ENCODE measurements around the gene CDC14A. TPM values are rescaled to one million over a fixed set of nuclear protein-coding genes. Genes with fewer than 3 reads are reported as not detected.
"Not testable (repeated sequence)": the region's sequence is repeated elsewhere in the genome, so short reads cannot be mapped to it uniquely, and the experiment has no call there.

Gene CDC14A
- total RNA-seq, 1 experiment from 2014 or later: 3.4 TPM

- no peaks in the 10 kb centered on the region for H3K9me3 ChIP-seq (ENCODE audit: low read length)
- TF ChIP-seq, protein P1, sequence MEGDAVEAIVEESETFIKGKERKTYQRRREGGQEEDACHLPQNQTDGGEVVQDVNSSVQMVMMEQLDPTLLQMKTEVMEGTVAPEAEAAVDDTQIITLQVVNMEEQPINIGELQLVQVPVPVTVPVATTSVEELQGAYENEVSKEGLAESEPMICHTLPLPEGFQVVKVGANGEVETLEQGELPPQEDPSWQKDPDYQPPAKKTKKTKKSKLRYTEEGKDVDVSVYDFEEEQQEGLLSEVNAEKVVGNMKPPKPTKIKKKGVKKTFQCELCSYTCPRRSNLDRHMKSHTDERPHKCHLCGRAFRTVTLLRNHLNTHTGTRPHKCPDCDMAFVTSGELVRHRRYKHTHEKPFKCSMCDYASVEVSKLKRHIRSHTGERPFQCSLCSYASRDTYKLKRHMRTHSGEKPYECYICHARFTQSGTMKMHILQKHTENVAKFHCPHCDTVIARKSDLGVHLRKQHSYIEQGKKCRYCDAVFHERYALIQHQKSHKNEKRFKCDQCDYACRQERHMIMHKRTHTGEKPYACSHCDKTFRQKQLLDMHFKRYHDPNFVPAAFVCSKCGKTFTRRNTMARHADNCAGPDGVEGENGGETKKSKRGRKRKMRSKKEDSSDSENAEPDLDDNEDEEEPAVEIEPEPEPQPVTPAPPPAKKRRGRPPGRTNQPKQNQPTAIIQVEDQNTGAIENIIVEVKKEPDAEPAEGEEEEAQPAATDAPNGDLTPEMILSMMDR (conservative IDR thresholded peaks at IDR 0.05; ENCODE audit: low read depth, low read length): no peak
- TF ChIP-seq EZH2 (IDR thresholded peaks at IDR 0.05; ENCODE audit: low read length, unreplicated experiment) (no peak), EZH2phosphoT487 (IDR thresholded peaks at IDR 0.05; ENCODE audit: borderline replicate concordance, low read length) (no peak)
- H3K27me3 ChIP-seq (ENCODE audit: low read length): no peaks in the 10 kb centered on the region
- H3K27ac ChIP-seq (ENCODE audit: low read length): no peak overlapping the region
- ChIA-PET CTCF (no interaction called here), POLR2A (ENCODE audit: unreplicated experiment) (no interaction called here)
- H2AFZ ChIP-seq (ENCODE audit: low read length): no peak overlapping the region
- no peaks in the 10 kb centered on the region for H3F3A ChIP-seq (ENCODE audit: low read length, unreplicated experiment)
- H3K4me1 ChIP-seq (ENCODE audit: insufficient read depth, low read length): no peaks in the 10 kb centered on the region
- no peaks in the 10 kb centered on the region for H4K20me1 ChIP-seq (ENCODE audit: low read length)
- intact Hi-C loops (cut with micrococcal nuclease): no loop called here
- BruUV-seq (replicated peaks): no TSS peak
- no peak overlapping the region for H3K4me3 ChIP-seq (ENCODE audit: low read length)
- no peak overlapping the region for H3K4me2 ChIP-seq (ENCODE audit: low read length)
- no peak for ATAC-seq
- no peaks in the 10 kb centered on the region for H3K79me2 ChIP-seq (ENCODE audit: low read length)
- H3K36me3 ChIP-seq (ENCODE audit: low read depth, low read length): no peaks in the 10 kb centered on the region
- H3K9ac ChIP-seq (ENCODE audit: low read length): no peak overlapping the region
- DNase-seq: no peak
- H3K9me2 ChIP-seq (replicated peaks; ENCODE audit: low read length): 0 out of 2 replicates have a peak, but pooled peaks cover 3% of the 10 kb centered on the region
These were observed 11.5 kb downstream of the CDC14A start for GRCh38 chr1:100363831-100364230.

GRCh38 chr1:100364697-100365096 is 12.4 kb downstream of the CDC14A start:
- BruUV-seq (replicated peaks): no TSS peak
- Histone ChIP-seq H3K4me1 (ENCODE audit: insufficient read depth, low read length) (no peaks in the 10 kb centered on the region), H3F3A (ENCODE audit: low read length, unreplicated experiment) (no peaks in the 10 kb centered on the region), H2AFZ (ENCODE audit: low read length) (no peak overlapping the region), H3K27me3 (ENCODE audit: low read length) (no peaks in the 10 kb centered on the region), H3K79me2 (ENCODE audit: low read length) (no peaks in the 10 kb centered on the region), H3K4me2 (ENCODE audit: low read length) (no peak overlapping the region), H3K4me3 (ENCODE audit: low read length) (no peak overlapping the region), H3K9me3 (ENCODE audit: low read length) (no peaks in the 10 kb centered on the region), H3K27ac (ENCODE audit: low read length) (no peak overlapping the region), H3K9me2 (replicated peaks; ENCODE audit: low read length) (0 out of 2 replicates have a peak, but pooled peaks cover 3% of the 10 kb centered on the region), H3K36me3 (ENCODE audit: low read depth, low read length) (no peaks in the 10 kb centered on the region), H3K9ac (ENCODE audit: low read length) (no peak overlapping the region), H4K20me1 (ENCODE audit: low read length) (no peaks in the 10 kb centered on the region)
- POLR2A ChIA-PET (ENCODE audit: unreplicated experiment): no interaction called here
- CTCF ChIA-PET: no interaction called here
- DNase-seq (no peak), ATAC-seq (no peak)
- intact Hi-C loops (cut with micrococcal nuclease): no loop called here
- TF ChIP-seq EZH2phosphoT487 (IDR thresholded peaks at IDR 0.05; ENCODE audit: borderline replicate concordance, low read length) (no peak), EZH2 (IDR thresholded peaks at IDR 0.05; ENCODE audit: low read length, unreplicated experiment) (no peak)
- TF ChIP-seq, protein P1 (conservative IDR thresholded peaks at IDR 0.05; ENCODE audit: low read depth, low read length): no peak

- H3F3A ChIP-seq (ENCODE audit: low read length, unreplicated experiment): no peaks in the 10 kb centered on the region
- no peaks in the 10 kb centered on the region for H3K36me3 ChIP-seq (ENCODE audit: low read depth, low read length)
- CTCF ChIA-PET: no interaction called here
- TF ChIP-seq, protein P1 (conservative IDR thresholded peaks at IDR 0.05; ENCODE audit: low read depth, low read length): no peak
- TF ChIP-seq EZH2 (IDR thresholded peaks at IDR 0.05; ENCODE audit: low read length, unreplicated experiment) (no peak), EZH2phosphoT487 (IDR thresholded peaks at IDR 0.05; ENCODE audit: borderline replicate concordance, low read length) (no peak)
- intact Hi-C loops (cut with micrococcal nuclease): no loop called here
- no peak overlapping the region for H3K4me3 ChIP-seq (ENCODE audit: low read length)
- H3K9me3 ChIP-seq (ENCODE audit: low read length): no peaks in the 10 kb centered on the region
- H3K27ac ChIP-seq (ENCODE audit: low read length): no peak overlapping the region
- no peak overlapping the region for H3K9ac ChIP-seq (ENCODE audit: low read length)
- ATAC-seq (no peak), DNase-seq (no peak)
- POLR2A ChIA-PET (ENCODE audit: unreplicated experiment): no interaction called here
- no peaks in the 10 kb centered on the region for H4K20me1 ChIP-seq (ENCODE audit: low read length)
- H2AFZ ChIP-seq (ENCODE audit: low read length): no peak overlapping the region
- no TSS peak for BruUV-seq (replicated peaks)
- H3K27me3 ChIP-seq (ENCODE audit: low read length): no peaks in the 10 kb centered on the region
- H3K4me2 ChIP-seq (ENCODE audit: low read length): no peak overlapping the region
- H3K79me2 ChIP-seq (ENCODE audit: low read length): no peaks in the 10 kb centered on the region
- H3K4me1 ChIP-seq (ENCODE audit: insufficient read depth, low read length): no peaks in the 10 kb centered on the region
- 0 out of 2 replicates have a peak, but pooled peaks cover 3% of the 10 kb centered on the region for H3K9me2 ChIP-seq (replicated peaks; ENCODE audit: low read length)
These were observed 13.9 kb downstream of the CDC14A start for GRCh38 chr1:100366209-100366525.

- DNase-seq; H3K27ac ChIP-seq (ENCODE audit: low read length); H3K27me3 ChIP-seq (ENCODE audit: low read length); H4K20me1 ChIP-seq (ENCODE audit: low read length); H3K4me1 ChIP-seq (ENCODE audit: insufficient read depth, low read length); POLR2A ChIA-PET (ENCODE audit: unreplicated experiment); H3K4me3 ChIP-seq (ENCODE audit: low read length); ATAC-seq; H3K9ac ChIP-seq (ENCODE audit: low read length); H2AFZ ChIP-seq (ENCODE audit: low read length); H3K36me3 ChIP-seq (ENCODE audit: low read depth, low read length); H3K9me3 ChIP-seq (ENCODE audit: low read length); H3K4me2 ChIP-seq (ENCODE audit: low read length); H3K9me2 ChIP-seq (replicated peaks; ENCODE audit: low read length); H3F3A ChIP-seq (ENCODE audit: low read length, unreplicated experiment); intact Hi-C loops (cut with micrococcal nuclease); BruUV-seq (replicated peaks); H3K79me2 ChIP-seq (ENCODE audit: low read length): not testable (repeated sequence)
- CTCF ChIA-PET: interaction anchor here (0.6 kb wide), 1 partner anchor 65 kb away, joined by 5 read pairs; no protein-coding TSS in a partner anchor
These were observed 17.0 kb downstream of the CDC14A start for GRCh38 chr1:100369339-100369738.
